ENCODE results near the gene ACOX1.

Gene ACOX1

GRCh38 chr17:75892556-75893224 lies 86.3 kb downstream of the ACOX1 start:
- DNase-seq (ENCODE audit: low read depth, low spot score), result no peak

GRCh38 chr17:75891605-75892555 lies 87.1 kb downstream of the ACOX1 start:
- no peak for DNase-seq (ENCODE audit: low read depth, low spot score)

All from iPS DF 19.7 (cell line).